ENCODE data around the gene BASP1. TPM values are rescaled to one million over a fixed set of nuclear protein-coding genes. Genes with fewer than 3 reads are reported as not detected.

Gene BASP1
- total and polyA plus RNA-seq, 8 donors = 0.23 to 8.3 (median 1.8) TPM

DNA sequence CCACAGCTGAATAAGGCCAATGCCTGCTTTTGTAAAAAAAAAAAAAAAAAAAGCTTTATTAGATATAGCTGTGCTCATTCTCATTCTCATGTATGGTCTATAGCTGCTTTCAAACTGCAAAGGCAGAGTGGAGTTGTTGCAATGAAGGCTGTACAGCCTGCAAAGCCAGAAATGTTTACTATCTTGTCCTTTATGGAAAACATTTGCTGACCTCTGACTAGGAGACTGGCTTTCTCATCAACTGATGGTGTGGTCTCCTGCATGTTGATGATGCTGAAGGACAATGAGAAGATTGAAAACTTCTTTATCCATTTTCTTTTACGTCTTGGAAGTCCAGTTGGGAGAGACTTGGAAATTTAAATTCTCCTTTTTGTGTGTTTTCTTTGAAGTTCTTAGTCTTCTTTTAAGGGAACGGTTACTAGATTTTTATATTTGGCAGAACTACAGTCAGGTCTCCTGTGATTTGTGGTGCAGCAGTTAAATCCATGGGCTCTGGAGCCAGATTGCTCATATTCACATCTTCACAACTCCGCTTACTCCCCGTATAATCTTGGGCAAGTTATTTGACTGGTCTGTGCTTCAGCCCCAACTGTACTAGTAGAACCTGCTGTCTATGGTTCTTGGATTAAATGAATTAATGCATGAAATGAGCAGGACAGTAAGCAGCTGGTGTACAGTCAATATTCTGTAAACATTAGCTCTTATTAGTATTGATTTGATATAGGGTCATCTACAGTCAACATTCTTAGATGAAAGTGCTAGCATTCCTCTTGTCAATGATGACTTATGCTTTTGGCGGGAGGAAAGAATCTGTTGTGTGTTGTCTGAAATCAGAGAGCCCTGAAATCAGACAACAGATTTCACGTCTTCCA, 39.7 kb upstream of the BASP1 start:
- ATAC-seq (peak in 2 of 4 donors; percentile 28 to 51), DNase-seq (no peak), FAIRE-seq (no peak)
- H3K36me3 ChIP-seq = no peaks in the 10 kb centered on the region
- 45 to 49% methylated on average over 6 of the region's 6 CpGs for WGBS, 2 donors
- H3K4me1 ChIP-seq = no peaks in the 10 kb centered on the region
- no peaks in the 10 kb centered on the region for H3K9me3 ChIP-seq
- intact Hi-C loops (cut with DNase I) = no loop called here
- no peak overlapping the region for H3K4me3 ChIP-seq
- no peak for TF ChIP-seq CTCF (IDR thresholded peaks at IDR 0.05)
- no peaks in the 10 kb centered on the region for H3K27me3 ChIP-seq
- no peak overlapping the region for H3K27ac ChIP-seq

GRCh38 chr5:17178373-17178675, 39.1 kb upstream of the BASP1 start:
- no peaks in the 10 kb centered on the region for H3K9me3 ChIP-seq
- WGBS, 2 donors = 31 to 37% methylated on average over 2 of the region's 2 CpGs
- no peaks in the 10 kb centered on the region for H3K27me3 ChIP-seq
- intact Hi-C loops (cut with DNase I) = no loop called here
- H3K4me1 ChIP-seq = no peaks in the 10 kb centered on the region
- no peaks in the 10 kb centered on the region for H3K36me3 ChIP-seq
- no peak for DNase-seq
- no peak for FAIRE-seq
- ATAC-seq = peak in 1 of 4 donors; percentile 33
- TF ChIP-seq CTCF (IDR thresholded peaks at IDR 0.05) = no peak
- no peak overlapping the region for H3K4me3 ChIP-seq
- no peak overlapping the region for H3K27ac ChIP-seq

- no peak overlapping the region for H3K4me3 ChIP-seq
- no peak for ATAC-seq
- H3K36me3 ChIP-seq = no peaks in the 10 kb centered on the region
- intact Hi-C loops (cut with DNase I) = no loop called here
- no peak overlapping the region for H3K27ac ChIP-seq
- no peak for FAIRE-seq
- no peaks in the 10 kb centered on the region for H3K4me1 ChIP-seq
- no peaks in the 10 kb centered on the region for H3K9me3 ChIP-seq
- no peaks in the 10 kb centered on the region for H3K27me3 ChIP-seq
- 84 to 89% methylated on average over 6 of the region's 6 CpGs for WGBS, 2 donors
- DNase-seq = no peak
- no peak for TF ChIP-seq CTCF (IDR thresholded peaks at IDR 0.05)
These were observed 37.0 kb upstream of the BASP1 start for GRCh38 chr5:17180330-17180843.

DNA sequence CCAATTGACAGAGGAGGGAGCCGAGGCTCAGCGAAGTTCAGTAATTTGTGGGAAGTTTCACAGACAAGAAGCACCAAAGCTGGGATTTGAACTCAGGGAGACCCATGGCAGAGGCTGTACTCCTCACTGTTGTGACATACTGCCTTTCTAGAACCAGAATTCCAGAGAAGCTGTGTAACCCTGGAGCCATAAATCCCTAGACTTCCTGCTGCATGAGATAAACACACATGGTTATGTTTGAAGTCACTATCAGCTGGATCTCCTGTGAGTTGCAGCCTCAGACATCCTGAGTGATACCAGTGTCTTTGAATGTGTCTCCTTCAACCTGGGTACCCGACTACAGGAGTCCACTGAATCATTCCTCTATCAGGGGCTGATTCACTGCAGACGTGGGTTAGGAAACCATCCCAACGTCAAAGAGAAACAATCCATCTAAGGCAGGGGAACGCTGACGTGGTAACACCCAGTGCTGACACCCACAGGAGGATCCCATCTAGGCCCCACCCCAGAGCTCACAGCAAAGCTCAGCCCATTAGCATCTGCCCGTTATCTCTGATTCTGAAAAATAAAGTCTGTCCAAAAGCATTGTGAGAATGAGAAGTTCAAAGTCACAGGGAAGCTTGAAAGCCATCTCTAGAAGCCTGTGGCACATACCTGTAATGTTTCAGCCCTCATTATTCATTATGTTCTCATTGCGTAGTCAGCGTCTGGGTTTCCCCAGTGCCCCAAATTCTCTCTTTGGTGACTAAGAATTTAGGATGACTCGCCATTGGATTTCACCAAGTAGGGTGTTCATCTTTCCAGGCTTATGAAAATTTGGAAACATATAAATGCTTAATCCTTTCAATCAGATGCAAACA, 36.3 kb upstream of the BASP1 start:
- Histone ChIP-seq H3K27ac (no peak overlapping the region), H3K36me3 (no peaks in the 10 kb centered on the region), H3K27me3 (no peaks in the 10 kb centered on the region), H3K9me3 (no peaks in the 10 kb centered on the region), H3K4me1 (no peaks in the 10 kb centered on the region), H3K4me3 (no peak overlapping the region)
- intact Hi-C loops (cut with DNase I) = no loop called here
- TF ChIP-seq CTCF (IDR thresholded peaks at IDR 0.05) = no peak
- 77 to 87% methylated on average over 11 of the region's 11 CpGs for WGBS, 2 donors
- DNase-seq = no peak
- FAIRE-seq = no peak
- ATAC-seq = peak in 2 of 4 donors; percentile 20 to 24
